HG03565 (cell line): ENCODE data around the gene RPH3AL.
"Not testable (repeated sequence)": the region's sequence is repeated elsewhere in the genome, so short reads cannot be mapped to it uniquely, and the experiment has no call there.

ENCODE experiments used
- ATAC-seq: cut with Tn5 transposase; IDR thresholded peaks from one replicate; pipeline ENCODE4 v1.9.1; 2021; ENCODE audit warnings: mild to moderate bottlenecking, moderate library complexity; ENCODE audit not compliant: unreplicated experiment

The RPH3AL gene

DNA sequence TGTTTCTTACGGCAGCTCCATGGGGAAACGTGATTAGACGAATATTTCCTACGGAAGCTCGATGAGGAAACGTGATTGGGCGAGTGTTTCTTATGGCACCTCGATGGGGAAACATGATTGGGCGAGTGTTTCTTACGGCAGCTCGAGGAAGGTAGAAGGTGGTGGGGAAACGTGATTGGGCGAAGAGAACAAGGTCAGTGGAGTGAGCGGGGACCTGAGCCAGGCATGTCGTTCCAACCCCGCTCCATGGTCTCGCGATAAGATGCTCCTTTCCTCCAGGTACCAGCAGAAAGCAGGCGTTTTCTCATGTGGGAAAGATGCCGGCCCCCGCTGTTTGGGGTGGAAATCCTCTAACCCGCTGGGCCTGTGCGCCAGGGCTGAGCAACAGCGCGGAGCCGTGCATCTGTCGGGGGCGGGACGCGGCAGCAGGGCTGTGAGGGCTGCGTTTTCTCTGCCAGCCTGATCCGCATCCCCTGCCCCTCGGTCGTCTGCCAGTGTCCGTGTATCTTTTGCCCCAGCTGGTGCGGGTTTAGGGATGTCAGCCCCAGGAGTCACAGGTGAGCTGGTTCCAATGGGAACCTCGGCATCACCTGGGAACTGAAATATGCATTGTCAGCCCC lies 145.6 kb downstream of the RPH3AL start:
- no peak for ATAC-seq

GRCh38 chr17:206484-206883 lies 146.1 kb downstream of the RPH3AL start:
- not testable (repeated sequence) for ATAC-seq

DNA sequence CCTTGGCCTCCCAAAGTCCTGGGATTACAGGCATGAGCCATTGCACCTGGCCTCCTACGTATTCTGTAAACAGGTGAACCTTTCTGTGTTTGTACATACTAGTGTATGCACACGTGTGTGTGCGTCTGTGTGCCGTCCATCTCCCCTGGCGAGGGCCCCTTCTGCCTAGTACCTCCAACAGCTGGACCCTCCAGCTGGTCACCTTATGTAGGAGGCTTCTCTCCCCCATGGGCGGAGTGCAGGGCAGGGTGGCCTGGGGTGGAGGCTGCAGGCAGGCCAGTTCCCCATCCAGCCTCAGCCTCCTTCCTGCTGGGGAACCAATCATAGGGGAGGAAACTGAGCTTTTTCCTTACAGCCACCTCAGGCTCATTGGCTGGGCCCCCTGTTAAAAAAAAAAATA lies 146.8 kb downstream of the RPH3AL start:
- no peak for ATAC-seq

DNA sequence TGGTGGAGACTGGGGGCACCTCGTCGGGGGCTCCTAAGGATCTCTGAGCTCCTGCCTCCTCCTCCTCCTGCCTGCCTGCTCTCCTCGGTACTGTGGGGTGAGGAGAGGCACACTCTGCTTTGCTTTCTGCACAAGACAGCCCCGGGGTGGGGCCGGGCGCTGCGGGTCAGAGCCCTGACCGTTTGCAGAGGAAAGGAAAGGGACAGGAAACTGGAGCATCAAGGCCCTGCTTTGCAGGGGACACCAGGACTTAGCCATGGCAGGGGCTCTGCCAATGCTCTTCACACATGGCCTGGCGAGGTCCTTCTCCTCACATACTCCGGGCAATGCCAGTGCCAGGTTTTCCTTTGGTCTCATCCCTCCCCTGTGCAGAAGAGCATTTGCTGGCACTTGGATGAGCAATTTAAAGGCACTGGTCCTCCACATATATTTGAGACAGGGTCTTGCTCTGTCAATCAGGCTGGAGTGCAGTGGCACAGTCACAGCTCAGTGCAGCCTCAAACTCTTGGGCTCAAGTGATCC lies 147.4 kb downstream of the RPH3AL start:
- ATAC-seq: no peak

GRCh38 chr17:204427-205147 lies 148.0 kb downstream of the RPH3AL start:
- ATAC-seq: no peak

DNA sequence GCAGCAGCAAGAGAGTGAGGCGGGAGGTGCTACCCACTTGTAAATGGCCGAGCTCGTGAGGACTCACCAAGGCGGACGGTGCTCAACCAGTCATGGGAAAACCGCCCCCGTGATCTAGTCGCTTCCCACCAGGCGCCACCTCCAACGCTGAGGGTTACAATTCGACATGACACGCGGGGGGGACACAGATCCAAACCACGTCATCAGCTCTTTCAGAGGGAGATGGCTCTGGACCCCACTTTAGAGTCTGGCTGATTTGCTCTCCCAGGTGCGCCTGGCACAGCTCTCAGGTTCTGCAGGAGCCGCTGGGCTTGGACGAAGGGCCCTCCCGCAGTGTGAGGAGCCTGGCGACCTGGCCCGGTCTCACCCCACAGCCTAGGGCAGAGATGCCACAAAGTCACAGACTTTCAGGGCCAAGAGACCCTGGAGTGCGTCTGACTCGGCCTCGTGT lies 150.1 kb downstream of the RPH3AL start:
- no peak for ATAC-seq

- not testable (repeated sequence) for ATAC-seq
Measured at GRCh38 chr17:201736-202135, 150.9 kb downstream of the RPH3AL start.

DNA sequence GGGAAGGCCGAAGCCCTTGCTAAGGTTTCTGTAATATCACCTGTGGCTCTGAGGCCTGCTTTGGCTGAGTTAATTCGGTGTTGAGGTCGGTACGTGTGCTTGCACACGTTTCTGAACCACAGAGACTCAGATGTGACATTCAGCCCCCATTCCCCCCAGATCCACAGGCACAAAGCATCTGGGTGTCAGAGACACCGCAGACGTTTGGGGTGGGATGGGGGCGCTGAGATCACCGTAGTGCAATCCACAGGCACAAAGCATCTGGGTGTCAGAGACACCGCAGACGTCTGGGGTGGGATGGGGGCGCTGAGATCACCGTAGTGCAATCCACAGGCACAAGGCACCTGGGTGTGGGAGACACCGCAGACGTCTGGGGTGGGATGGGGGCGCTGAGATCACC lies 151.3 kb downstream of the RPH3AL start:
- ATAC-seq: not testable (repeated sequence)

DNA sequence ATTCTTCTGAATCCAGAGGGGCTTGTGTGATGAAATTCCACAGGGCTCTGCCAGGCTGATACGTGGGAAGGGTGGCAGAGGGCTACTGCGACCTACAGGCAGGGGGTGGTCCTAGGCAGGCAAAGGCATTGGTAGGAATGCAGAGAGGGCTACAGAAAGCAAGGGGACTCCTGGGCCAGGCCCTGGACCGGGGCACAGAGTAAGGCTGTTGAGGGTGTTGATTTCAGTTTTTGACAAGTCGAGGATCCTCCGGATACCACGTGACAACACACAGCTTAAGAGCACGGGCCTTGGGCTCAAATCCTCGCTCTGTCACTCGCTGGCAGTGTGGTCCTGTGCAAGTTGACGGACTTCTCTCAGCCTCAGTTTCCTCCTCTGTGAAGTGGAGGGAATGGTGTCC lies 152.0 kb downstream of the RPH3AL start:
- no peak for ATAC-seq

DNA sequence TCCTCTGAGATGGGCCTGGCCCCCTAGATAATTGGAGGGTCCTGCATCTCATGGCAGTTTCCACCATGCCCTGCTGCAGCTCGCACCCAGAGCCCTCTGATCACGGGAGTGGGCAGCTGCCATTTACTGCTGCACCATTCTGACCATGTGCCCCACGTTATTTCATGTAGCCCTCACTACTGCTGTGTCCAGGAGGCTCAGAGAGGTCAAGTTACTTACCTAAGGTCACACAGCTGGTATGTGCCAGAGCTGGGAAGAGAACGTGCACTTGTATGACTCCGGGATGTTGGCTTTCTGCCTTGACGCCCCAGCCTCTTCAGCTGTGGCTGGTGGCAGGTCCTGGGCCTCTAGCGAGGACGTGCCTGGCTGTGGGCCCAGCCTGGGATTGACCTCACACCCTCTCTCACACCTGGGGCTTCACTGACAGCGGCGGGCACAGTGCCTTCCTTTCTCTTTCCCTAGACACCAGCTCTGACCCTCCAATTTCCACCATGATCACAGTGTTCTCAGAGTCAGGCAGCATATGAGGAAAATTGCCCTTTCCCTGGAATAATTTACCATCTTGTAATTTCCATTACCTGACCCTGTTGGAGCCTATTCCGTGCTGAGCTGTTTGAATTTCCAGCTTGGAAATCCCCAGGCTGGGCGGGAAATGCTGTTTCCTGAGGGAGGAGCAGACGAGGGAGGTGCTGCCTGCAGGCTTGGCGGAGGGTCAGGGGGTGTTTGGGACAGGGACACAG lies 152.6 kb downstream of the RPH3AL start:
- ATAC-seq: no peak

DNA sequence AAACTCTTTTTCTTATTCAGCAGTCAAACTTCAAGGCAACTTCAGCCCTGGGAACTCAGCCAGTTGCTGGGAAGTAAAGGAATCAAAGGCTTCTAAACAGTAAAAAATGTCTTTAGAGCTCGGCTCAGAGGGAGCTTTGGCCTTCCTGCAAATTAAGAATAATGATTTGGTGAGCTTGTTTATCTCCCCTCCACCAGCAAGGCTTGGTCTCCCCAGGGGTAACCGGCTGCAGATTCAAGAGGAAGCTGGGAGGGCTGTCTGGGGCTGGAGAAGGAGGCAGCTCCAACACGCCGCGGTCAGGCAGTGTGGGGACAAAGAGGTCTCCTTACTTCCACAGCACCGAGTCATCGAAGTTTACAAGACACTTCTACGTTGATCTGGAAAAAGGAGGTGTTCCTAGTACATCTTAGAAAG lies 153.4 kb downstream of the RPH3AL start:
- ATAC-seq: no peak

- ATAC-seq: not testable (repeated sequence)
Measured at GRCh38 chr17:198225-198624, 154.4 kb downstream of the RPH3AL start.

DNA sequence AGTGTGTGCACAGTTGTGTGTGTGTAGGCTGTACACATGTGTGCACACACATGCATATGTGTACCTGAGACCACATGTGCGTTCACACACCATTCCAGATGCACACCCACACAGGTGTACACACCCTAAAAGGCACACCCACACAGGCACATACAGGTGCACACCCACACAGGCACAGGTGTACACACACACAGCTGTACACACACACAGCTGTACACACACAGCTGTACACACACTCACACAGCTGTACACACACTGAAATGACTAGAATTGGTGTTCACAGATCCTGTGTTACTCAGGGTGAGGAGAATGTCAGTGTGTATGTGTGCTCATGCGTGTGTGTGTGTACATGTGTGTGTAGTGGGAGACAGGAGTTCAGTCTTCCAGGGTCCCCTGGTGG lies 155.3 kb downstream of the RPH3AL start:
- ATAC-seq: no peak

DNA sequence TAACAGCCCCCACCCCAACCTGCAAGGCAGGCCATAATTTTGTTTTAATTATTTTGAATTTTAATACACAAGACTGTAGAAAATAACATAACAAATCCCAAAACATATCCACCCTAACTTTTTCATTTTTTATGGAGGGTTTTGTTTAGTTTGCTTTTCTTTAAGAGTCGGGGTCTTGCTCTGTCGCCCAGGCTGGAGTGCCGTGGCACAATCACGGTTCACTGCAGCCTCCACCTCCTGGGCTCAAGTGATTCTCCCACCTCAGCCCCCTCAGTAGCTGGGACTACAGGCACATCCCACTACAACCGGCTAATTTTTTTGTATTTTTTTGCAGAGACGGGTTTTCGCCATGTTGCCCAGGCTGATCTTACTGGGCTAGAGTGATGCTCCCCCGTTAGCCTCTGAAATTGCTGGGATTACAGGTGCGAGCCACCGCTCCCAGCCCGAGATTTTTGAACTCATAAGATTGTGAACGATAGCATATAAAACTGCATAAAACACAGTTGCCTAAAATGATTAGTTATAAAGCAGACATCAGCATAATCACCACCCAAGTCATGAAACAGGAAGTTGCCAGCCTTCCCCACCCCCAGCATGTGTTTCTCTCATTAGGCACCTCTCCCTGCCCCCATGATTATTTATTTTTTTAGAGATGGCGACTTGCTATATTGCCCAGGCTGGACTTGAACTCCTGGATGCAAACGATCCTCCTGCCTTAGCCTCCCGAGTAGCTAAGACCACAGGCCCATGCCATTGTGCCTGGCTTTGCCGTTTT lies 157.6 kb downstream of the RPH3AL start:
- no peak for ATAC-seq

- ATAC-seq: no peak
Measured at GRCh38 chr17:193841-194806, 158.5 kb downstream of the RPH3AL start.

DNA sequence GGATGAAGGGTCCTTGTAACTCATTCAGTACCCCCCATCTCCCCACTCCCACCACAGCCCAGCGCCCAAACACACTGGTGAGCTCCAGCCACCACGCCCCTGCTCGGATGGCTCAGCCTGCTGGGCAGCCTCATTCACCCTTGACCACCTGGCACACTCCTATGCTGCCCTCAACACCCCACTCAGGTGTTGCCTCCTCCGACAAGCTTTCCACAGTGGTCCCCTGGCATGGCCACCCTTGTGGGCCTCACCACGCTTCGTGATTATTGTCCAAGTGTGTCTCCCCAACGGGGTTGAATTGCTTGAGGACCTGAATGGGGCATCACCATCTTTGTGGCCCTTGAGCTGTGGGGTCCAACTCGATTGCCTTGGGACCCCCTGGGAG lies 159.2 kb downstream of the RPH3AL start:
- ATAC-seq: no peak

GRCh38 chr17:192666-193425 lies 159.8 kb downstream of the RPH3AL start:
- no peak for ATAC-seq

GRCh38 chr17:189444-189843 lies 163.2 kb downstream of the RPH3AL start:
- ATAC-seq: no peak

GRCh38 chr17:187130-187529 lies 165.5 kb downstream of the RPH3AL start:
- no peak for ATAC-seq
